H1 (cell line): ENCODE results near the gene LRRC2. TPM values are rescaled to one million over a fixed set of nuclear protein-coding genes. Genes with fewer than 3 reads are reported as not detected.

Source experiments
- CTCF ChIA-PET: fragments of 300-600 bp; sonication (Branson Sonifier 250); formaldehyde crosslinking; loops from one replicate; lab custom pipeline; 2021; ENCODE audit not compliant: partially characterized antibody; lab: Charles Lee
- POLR2A ChIA-PET: fragments of 300-600 bp; sonication (Branson Sonifier 250); formaldehyde crosslinking; loops from one replicate; lab custom pipeline; 2021; ENCODE audit warnings: inconsistent platforms; ENCODE audit not compliant: partially characterized antibody; lab: Charles Lee
- DNase-seq, 2 experiments: peaks; one replicate each; pipeline versions ENCODE4 v3.0.0 to v3.0.0-alpha.2; 2010 to 2022; ENCODE audit warnings: low spot score in 2 of 2, low read depth in 1 of 2, mixed read lengths in 1 of 2
- FAIRE-seq: peaks from 2 replicates; lab custom pipeline; 2011; peaks lifted over from hg19 to GRCh38; lab: Jason Lieb, UNC
- H2AFZ ChIP-seq: 2 replicates; pipeline ENCODE4 v1.8.1; 2012; ENCODE audit warnings: low read length, inconsistent platforms
- H2AK5ac ChIP-seq: 2 replicates; pipeline ENCODE4 v1.6.1; 2013; ENCODE audit warnings: low read depth, low read length
- H2BK120ac ChIP-seq: replicated peaks from 2 replicates; pipeline ENCODE3; 2013; ENCODE audit warnings: low read depth, low read length, inconsistent platforms
- H2BK12ac ChIP-seq: 2 replicates; pipeline ENCODE4 v1.6.1; 2013; ENCODE audit warnings: low read depth, low read length
- H2BK15ac ChIP-seq: 2 replicates; pipeline ENCODE4 v1.6.1; 2013; ENCODE audit warnings: low read length
- H2BK20ac ChIP-seq: 2 replicates; pipeline ENCODE4 v1.6.1; 2013; ENCODE audit warnings: low read length
- H2BK5ac ChIP-seq: 2 replicates; pipeline ENCODE4 v1.6.1; 2013; ENCODE audit warnings: low read depth, low read length
- H3K14ac ChIP-seq: 2 replicates; pipeline ENCODE4 v1.6.1; 2013; ENCODE audit warnings: inconsistent platforms; ENCODE audit not compliant: insufficient read length
- H3K18ac ChIP-seq: 2 replicates; pipeline ENCODE4 v1.6.1; 2013; ENCODE audit warnings: low read length; ENCODE audit errors: extremely low read depth
- H3K23ac ChIP-seq: 2 replicates; pipeline ENCODE4 v1.6.1; 2013; ENCODE audit warnings: inconsistent platforms; ENCODE audit not compliant: insufficient read length
- H3K23me2 ChIP-seq: 2 replicates; pipeline ENCODE4 v1.6.1; 2013; ENCODE audit warnings: low read depth, low read length
- H3K27ac ChIP-seq: 2 replicates; pipeline ENCODE4 v1.6.1; 2011; ENCODE audit warnings: low read depth, low read length, inconsistent platforms
- H3K27me3 ChIP-seq, 4 experiments: replicated peaks in 1 of 4; 1 replicate in 1 of 4; 2 replicates in 3 of 4; pipeline versions ENCODE4 v1.6.1 to v1.8.1; 2011 to 2013; ENCODE audit warnings: low read length in 3 of 4, mild to moderate bottlenecking in 3 of 4, inconsistent platforms in 2 of 4, mixed read lengths in 2 of 4, moderate library complexity in 1 of 4; ENCODE audit not compliant: control insufficient read depth in 3 of 4, insufficient read depth in 3 of 4; ENCODE audit errors: extremely low read depth in 1 of 4
- H3K36me3 ChIP-seq, 4 experiments: 2 replicates each; pipeline versions ENCODE4 v1.6.1 to v1.8.1; 2011 to 2013; ENCODE audit warnings: mild to moderate bottlenecking in 4 of 4, low read length in 3 of 4, moderate library complexity in 2 of 4, control low read depth in 1 of 4, inconsistent platforms in 1 of 4; ENCODE audit not compliant: insufficient read depth in 4 of 4, control insufficient read depth in 2 of 4
- H3K4ac ChIP-seq: replicated peaks from 2 replicates; pipeline ENCODE3; 2013; ENCODE audit warnings: low read length, low read depth, mixed read lengths, inconsistent platforms; ENCODE audit not compliant: insufficient read length
- H3K4me1 ChIP-seq, 4 experiments: replicated peaks in 1 of 4; 1 replicate in 1 of 4; 2 replicates in 3 of 4; pipeline versions ENCODE4 v1.6.1 to v1.8.1; 2011 to 2013; ENCODE audit warnings: low read length in 3 of 4, inconsistent platforms in 2 of 4, mixed read lengths in 1 of 4; ENCODE audit not compliant: insufficient read depth in 4 of 4, control insufficient read depth in 3 of 4
- H3K4me2 ChIP-seq, 2 experiments: 2 replicates each; pipeline versions ENCODE4 v1.6.1 to v1.8.1; 2011 to 2013; ENCODE audit warnings: low read depth in 2 of 2, low read length in 2 of 2, control low read depth in 1 of 2, inconsistent platforms in 1 of 2, mild to moderate bottlenecking in 1 of 2; ENCODE audit not compliant: insufficient read depth in 1 of 2
- H3K4me3 ChIP-seq, 4 experiments: fragments of 200-600, 300-600 bp in 1 of 4; sonication (generic), shearing (Covaris generic), sonication (Bioruptor Twin) in 1 of 4; 2 replicates each; pipeline versions ENCODE4 v1.5.1 to v1.8.1; 2011 to 2016; ENCODE audit warnings: low read length in 4 of 4, low read depth in 3 of 4, control low read depth in 2 of 4, inconsistent platforms in 2 of 4, mild to moderate bottlenecking in 2 of 4, mixed read lengths in 1 of 4, moderate library complexity in 1 of 4; ENCODE audit not compliant: insufficient read depth in 2 of 4; ENCODE audit errors: extremely low read depth in 1 of 4
- H3K56ac ChIP-seq: replicated peaks from 2 replicates; pipeline ENCODE3; 2013; ENCODE audit warnings: low read depth, mild to moderate bottlenecking, mixed read lengths, low read length, inconsistent platforms; ENCODE audit not compliant: insufficient read length
- H3K79me1 ChIP-seq: 2 replicates; pipeline ENCODE4 v1.6.1; 2013; ENCODE audit warnings: low read depth, low read length, control low read depth
- H3K79me2 ChIP-seq, 2 experiments: 2 replicates each; pipeline versions ENCODE4 v1.6.1 to v1.8.1; 2012 to 2013; ENCODE audit warnings: low read length in 2 of 2, mild to moderate bottlenecking in 2 of 2, inconsistent platforms in 1 of 2; ENCODE audit not compliant: insufficient read depth in 2 of 2, control insufficient read depth in 1 of 2
- H3K9ac ChIP-seq, 4 experiments: replicated peaks in 1 of 4; 1 replicate in 1 of 4; 2 replicates in 3 of 4; pipeline versions ENCODE4 v1.6.1 to v1.8.1; 2011 to 2013; ENCODE audit warnings: low read depth in 3 of 4, low read length in 3 of 4, control low read depth in 2 of 4, mild to moderate bottlenecking in 2 of 4, moderate library complexity in 2 of 4, inconsistent platforms in 1 of 4; ENCODE audit errors: extremely low read depth in 1 of 4
- H3K9me3 ChIP-seq, 2 experiments: 2 replicates each; pipeline versions ENCODE4 v1.6.1 to v1.8.1; 2012 to 2013; ENCODE audit warnings: mild to moderate bottlenecking in 2 of 2, moderate library complexity in 2 of 2, control low read depth in 1 of 2, inconsistent platforms in 1 of 2, low read depth in 1 of 2, low read length in 1 of 2, mixed read lengths in 1 of 2; ENCODE audit not compliant: insufficient read depth in 2 of 2
- H4K20me1 ChIP-seq, 2 experiments: replicated peaks in 1 of 2; 2 replicates each; pipeline versions ENCODE3 to v1.8.1; 2011 to 2013; ENCODE audit warnings: inconsistent platforms in 2 of 2, low read length in 2 of 2, mild to moderate bottlenecking in 1 of 2; ENCODE audit not compliant: insufficient read depth in 2 of 2, control insufficient read depth in 1 of 2
- H4K5ac ChIP-seq: 2 replicates; pipeline ENCODE4 v1.6.1; 2013; ENCODE audit warnings: low read length, low read depth, mixed read lengths, inconsistent platforms; ENCODE audit not compliant: insufficient read length
- H4K8ac ChIP-seq: 2 replicates; pipeline ENCODE4 v1.8.0; 2013; ENCODE audit warnings: mild to moderate bottlenecking, moderate library complexity, low read length, inconsistent platforms; ENCODE audit not compliant: insufficient read depth; ENCODE audit errors: extremely low read depth
- H4K91ac ChIP-seq: replicated peaks from 2 replicates; pipeline ENCODE3; 2013; ENCODE audit warnings: low read length, mixed read lengths, inconsistent platforms; ENCODE audit not compliant: insufficient read length
- MAFK ChIP-seq: IDR thresholded peaks from 2 replicates; pipeline ENCODE4 v1.6.1; 2012; ENCODE audit warnings: low read depth, mild to moderate bottlenecking, improper control_type of control experiment, low read length
- NANOG ChIP-seq: IDR thresholded peaks from 2 replicates; pipeline ENCODE4 v1.6.1; 2011; ENCODE audit warnings: low read length, low read depth, mild to moderate bottlenecking, inconsistent platforms; ENCODE audit not compliant: insufficient read depth, poor library complexity, severe bottlenecking
- RFX5 ChIP-seq: IDR thresholded peaks from 2 replicates; pipeline ENCODE4 v1.6.1; 2011; ENCODE audit warnings: low read depth, low read length, improper control_type of control experiment, borderline replicate concordance
- RNF2 ChIP-seq: fragments of 200-900, 300-1000 bp; sonication (generic); IDR thresholded peaks from 2 replicates; pipeline ENCODE4 v1.7.1; 2016; ENCODE audit warnings: borderline replicate concordance, low read depth, mild to moderate bottlenecking, antibody characterized with exemption, low read length; ENCODE audit not compliant: poor library complexity, severe bottlenecking; ENCODE audit errors: missing control alignments
- SP1 ChIP-seq: IDR thresholded peaks from 2 replicates; pipeline ENCODE4 v1.6.1; 2011; ENCODE audit warnings: low read depth, low read length
- TAF1 ChIP-seq: IDR thresholded peaks from 2 replicates; pipeline ENCODE4 v1.6.1; 2011; ENCODE audit warnings: mild to moderate bottlenecking, low read depth, low read length
- YY1 ChIP-seq: IDR thresholded peaks from 2 replicates; pipeline ENCODE4 v1.6.1; 2011; ENCODE audit warnings: low read depth, mild to moderate bottlenecking, low read length
- WGBS, 2 experiments: shearing (Covaris generic) in 1 of 2; methylation state at CpG; one replicate each; pipeline versions ENCODE4 v1.1.6 to v1.1.7; 2013 to 2015; ENCODE audit warnings: low lambda C conversion rate in 2 of 2, mixed read lengths in 2 of 2, inconsistent platforms in 1 of 2, low coverage in 1 of 2, missing lambda C conversion rate in 1 of 2; ENCODE audit not compliant: insufficient replicate concordance in 2 of 2, insufficient coverage in 1 of 2, insufficient read length in 1 of 2; ENCODE audit errors: extremely low coverage in 1 of 2, missing lambda C conversion rate in 1 of 2; 5-methylcytosine and 5-hydroxymethylcytosine counted together
- polyA plus RNA-seq, 7 experiments: library from polyadenylated mRNA; depleted of rRNA in 3 of 7; stranded (reverse) in 5 of 7; unstranded in 2 of 7; fragments of >200 nt in 5 of 7; fragments of 200-250 nt in 2 of 7; gene quantifications; 1 replicate in 5 of 7; 2 replicates in 1 of 7; 4 replicates in 1 of 7; pipeline versions ENCODE4 v1.2.1 to v1.2.3, GENCODE V29; 2011 to 2013; ENCODE audit warnings: missing spikeins in 2 of 7, mixed read lengths in 2 of 7
- total RNA-seq: library from RNA; stranded (reverse); fragmentation: NEBNext Ultra II Directional; extraction: Animal tissue kit (Norgen Biotek cat#: 25700); gene quantifications from 2 replicates; pipeline ENCODE4 v1.2.1, GENCODE V29; 2021

Gene LRRC2
- total and polyA plus RNA-seq, 2 of the 8 experiments (the other 6 are each of a cell fraction or from before 2014, with no cell fraction given): 1.4 to 6.4 TPM

DNA sequence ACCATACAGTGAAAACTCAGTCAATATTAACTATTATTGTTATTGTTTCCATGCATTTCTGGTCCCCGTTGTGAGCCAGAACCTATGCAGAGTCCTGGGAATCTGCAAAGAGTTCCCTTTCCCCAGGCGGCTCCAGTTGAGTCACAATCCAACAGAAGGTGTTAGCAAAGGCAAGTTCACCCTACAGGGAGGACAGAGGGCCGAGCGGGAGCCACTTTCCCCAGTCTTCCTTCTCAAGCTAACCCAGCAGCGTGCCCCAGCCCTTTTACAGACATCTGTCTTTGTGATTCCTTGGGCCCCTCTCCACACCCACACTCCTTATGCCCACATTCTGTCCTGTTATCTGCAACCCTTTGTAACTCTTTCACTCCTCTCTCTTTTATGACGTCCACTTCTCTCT, 88.3 kb downstream of the LRRC2 start:
- Histone ChIP-seq H3K23me2 (peaks cover 2% of the 10 kb centered on the region; the same call in 1 of the 2 replicates), H4K91ac (no peak overlapping the region), H4K20me1 (no peaks in the 10 kb centered on the region), H2BK20ac (no peak overlapping the region), H4K5ac (no peak overlapping the region), H2AFZ (no peak overlapping the region), H3K14ac (no peak overlapping the region), H3K4ac (no peak overlapping the region), H3K18ac (no peak overlapping the region), H2BK12ac (no peak overlapping the region), H3K36me3 (no peaks in the 10 kb centered on the region), H3K79me1 (no peaks in the 10 kb centered on the region), H2BK120ac (no peak overlapping the region), H2BK5ac (no peak overlapping the region), H2AK5ac (no peak overlapping the region), H3K79me2 (no peaks in the 10 kb centered on the region), H3K23ac (no peak overlapping the region), H3K27ac (no peak overlapping the region), H3K9ac (no peak overlapping the region), H3K9me3 (no peaks in the 10 kb centered on the region), H3K4me2 (no peak overlapping the region), H4K8ac (no peak overlapping the region), H2BK15ac (no peak overlapping the region), H3K4me3 (no peak overlapping the region), H3K4me1 (no peaks in the 10 kb centered on the region), H3K56ac (no peak overlapping the region), H3K27me3 (no peaks in the 10 kb centered on the region; a peak in 1 of 7 replicates)
- CTCF ChIA-PET: interaction anchor here (0.9 to 1.5 kb wide), 5 partner anchors 11 to 206 kb away, joined by 3 to 7 read pairs (median 3); no protein-coding TSS in a partner anchor
- TF ChIP-seq TAF1: no peak
- no peak for TF ChIP-seq YY1
- no peak for TF ChIP-seq RNF2
- TF ChIP-seq MAFK: no peak
- no peak for TF ChIP-seq SP1
- TF ChIP-seq RFX5: no peak
- no peak for TF ChIP-seq NANOG
- DNase-seq: no peak
- POLR2A ChIA-PET: no interaction called here
- 90% methylated on average over 6 of the region's 6 CpGs; no CpG with 5 or more reads in 1 of the 2 experiments for WGBS, 2 experiments
- FAIRE-seq: no peak
